Occipital lobe (tissue), 2 donors: ENCODE results near the gene LRMDA. TPM values are rescaled to one million over a fixed set of nuclear protein-coding genes. Genes with fewer than 3 reads are reported as not detected.

Experiments
- DNase-seq: peaks from one replicate; lab custom pipeline; 2025; lab: John Stamatoyannopoulos, UW
- total RNA-seq: library from RNA; depleted of rRNA; stranded (reverse); fragments of >200 nt; gene quantifications from one replicate; pipeline ENCODE4 v1.2.3, GENCODE V29; 2014

LRMDA gene
- total RNA-seq, 1 donor from 2014 or later = 0.62 TPM

DNA sequence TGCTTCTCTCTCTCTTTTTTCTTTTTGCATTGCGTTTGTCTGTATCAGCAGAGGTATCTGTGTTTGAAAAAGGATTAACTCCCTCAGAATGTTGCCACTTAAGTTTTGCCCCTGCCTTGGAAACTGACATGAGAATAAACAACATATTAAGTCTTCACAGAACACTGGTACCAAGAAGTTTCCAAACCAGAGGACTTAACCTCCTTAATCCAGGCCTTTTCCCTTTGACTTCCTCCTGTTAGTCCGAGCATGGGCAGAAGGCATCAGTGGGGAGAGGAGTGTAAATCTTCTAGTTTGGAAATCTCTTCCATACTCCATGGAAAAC is 681.4 kb downstream of the LRMDA start:
- DNase-seq = no peak

DNA sequence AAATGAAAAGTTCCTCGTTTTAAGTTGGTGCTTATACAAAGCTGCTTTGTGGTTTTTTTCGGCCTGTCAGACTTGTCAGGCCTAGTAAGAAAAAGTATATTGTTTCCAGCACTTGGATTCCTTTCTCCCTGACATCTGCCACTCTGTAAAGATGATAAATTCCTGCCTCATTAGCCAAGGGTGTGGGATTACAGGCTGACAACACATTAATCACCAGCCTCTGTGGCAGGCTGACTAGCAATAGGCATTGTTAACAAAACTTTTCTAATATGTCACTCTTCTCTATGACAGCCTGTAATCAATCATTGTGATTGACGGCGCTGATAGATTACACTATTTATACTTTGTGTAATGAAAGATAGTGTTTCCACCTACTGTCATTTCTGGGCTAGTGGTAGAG is 682.5 kb downstream of the LRMDA start:
- no peak for DNase-seq

- DNase-seq = no peak
Measured at GRCh38 chr10:76114581-76115001, 683.2 kb downstream of the LRMDA start.

DNA sequence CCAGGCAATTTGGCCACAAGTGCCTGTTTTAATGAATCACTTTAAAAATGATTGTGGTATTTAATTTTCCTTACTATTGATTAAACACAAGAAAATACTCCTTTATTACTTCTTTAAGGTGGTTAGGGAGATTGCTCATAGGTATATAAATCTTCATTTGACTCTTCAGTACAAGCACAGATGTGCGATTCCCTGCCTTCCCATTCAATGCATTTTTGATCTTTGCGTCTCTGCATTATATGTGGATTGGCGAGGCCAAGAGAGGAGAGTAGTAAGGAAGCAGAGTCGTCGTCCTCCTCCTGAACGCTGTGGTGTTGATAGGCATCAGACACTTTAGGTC is 683.7 kb downstream of the LRMDA start:
- no peak for DNase-seq

DNA sequence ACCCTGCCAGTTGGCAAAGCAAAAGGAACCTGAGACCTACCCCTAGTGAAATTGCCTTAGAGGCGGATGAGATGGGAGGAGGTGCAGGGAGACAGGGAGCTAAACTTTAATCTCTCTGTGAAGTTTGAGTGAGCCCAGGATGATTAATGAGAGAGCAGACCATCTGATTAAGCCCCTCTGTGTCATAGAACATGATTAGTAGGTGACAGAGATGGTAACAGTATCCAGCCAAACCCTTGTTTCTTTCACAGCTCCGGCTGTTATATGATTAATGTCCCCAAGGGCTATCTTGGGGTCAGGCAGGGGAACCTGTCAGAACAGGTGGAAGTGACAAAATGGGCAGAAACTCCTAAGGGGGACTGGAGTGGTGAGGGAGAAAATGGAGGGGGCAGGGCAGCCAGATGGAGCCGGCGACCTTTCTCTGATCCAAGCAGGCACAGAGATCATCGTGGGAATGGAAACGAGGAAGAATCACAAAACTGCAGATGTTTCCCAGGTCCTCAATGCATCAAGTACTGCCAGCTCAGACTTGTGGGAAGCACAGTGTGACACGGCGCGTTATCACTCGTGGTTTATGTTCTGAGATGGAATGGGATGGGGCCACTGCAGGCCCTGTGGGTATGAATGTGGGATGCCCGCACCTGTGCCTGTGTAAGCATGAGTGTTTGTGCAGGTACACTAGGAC is 684.2 kb downstream of the LRMDA start:
- DNase-seq = no peak

DNA sequence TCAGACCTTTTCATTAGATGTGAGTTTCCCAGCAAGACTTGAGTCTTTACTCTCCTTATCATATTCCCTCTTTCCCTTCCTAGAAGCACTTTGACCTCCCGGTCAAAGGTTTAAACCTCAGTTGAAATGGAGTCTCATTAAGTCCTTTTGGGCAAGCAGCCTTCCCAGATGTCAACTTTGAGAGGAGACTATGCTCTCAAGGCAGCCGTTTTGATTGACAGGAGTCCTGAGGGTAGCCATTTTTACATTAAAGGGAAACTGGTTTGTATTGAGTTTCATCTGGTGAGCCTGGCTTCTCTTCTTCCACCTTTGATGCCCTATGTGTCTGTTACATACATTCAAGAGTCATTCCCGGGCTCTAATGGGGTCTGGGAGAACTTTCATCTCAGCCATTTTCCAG is 685.1 kb downstream of the LRMDA start:
- no peak for DNase-seq

- no peak for DNase-seq
Measured at GRCh38 chr10:76117949-76118348, 686.5 kb downstream of the LRMDA start.

DNA sequence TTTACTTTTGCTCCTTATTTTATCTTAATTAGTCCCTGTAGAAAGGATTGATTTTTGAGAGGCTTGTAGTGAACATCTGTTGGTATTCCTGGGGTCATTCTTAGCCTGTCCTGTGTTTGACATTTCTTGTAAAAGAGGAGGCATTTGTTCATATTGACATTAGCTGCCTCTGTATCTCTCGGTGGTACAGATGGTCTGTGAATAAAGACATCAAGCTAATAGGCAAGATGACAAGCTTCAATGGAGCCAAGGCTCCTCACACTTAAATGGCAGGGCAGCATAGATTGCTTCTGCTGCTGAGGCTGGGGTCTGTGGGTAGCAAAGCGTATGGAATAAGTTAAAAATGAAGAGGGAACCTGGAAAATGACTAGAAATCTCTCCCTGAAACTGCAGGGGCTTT is 687.6 kb downstream of the LRMDA start:
- DNase-seq = no peak

DNA sequence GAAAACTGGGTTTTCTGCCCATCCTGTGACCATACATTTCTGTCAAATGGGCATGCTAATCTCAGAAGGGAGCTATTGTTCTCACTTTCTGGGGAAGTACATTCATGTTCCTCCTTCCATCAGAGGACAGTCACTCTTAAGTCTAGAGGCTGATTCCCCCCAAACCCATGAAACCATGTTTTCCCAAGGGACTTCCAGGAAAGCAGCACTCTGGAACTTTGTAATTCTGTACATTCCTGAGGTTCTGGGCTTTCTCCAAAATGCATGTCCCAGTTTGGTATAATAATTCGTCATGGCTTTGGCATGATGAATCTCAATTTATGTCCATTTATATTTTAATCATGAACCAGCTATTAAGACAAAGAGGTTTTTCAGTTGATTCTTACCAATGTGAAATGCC is 688.1 kb downstream of the LRMDA start:
- DNase-seq = no peak

- no peak for DNase-seq
Measured at GRCh38 chr10:76122056-76122455, 690.6 kb downstream of the LRMDA start.

- DNase-seq = no peak
Measured at GRCh38 chr10:76124280-76124679, 692.9 kb downstream of the LRMDA start.

GRCh38 chr10:76125900-76126299 is 694.5 kb downstream of the LRMDA start:
- DNase-seq = no peak

GRCh38 chr10:76126607-76127527 is 695.4 kb downstream of the LRMDA start:
- no peak for DNase-seq

- DNase-seq = no peak
Measured at GRCh38 chr10:76127984-76128589, 696.7 kb downstream of the LRMDA start.

- DNase-seq = no peak
Measured at GRCh38 chr10:76129213-76129612, 697.8 kb downstream of the LRMDA start.

DNA sequence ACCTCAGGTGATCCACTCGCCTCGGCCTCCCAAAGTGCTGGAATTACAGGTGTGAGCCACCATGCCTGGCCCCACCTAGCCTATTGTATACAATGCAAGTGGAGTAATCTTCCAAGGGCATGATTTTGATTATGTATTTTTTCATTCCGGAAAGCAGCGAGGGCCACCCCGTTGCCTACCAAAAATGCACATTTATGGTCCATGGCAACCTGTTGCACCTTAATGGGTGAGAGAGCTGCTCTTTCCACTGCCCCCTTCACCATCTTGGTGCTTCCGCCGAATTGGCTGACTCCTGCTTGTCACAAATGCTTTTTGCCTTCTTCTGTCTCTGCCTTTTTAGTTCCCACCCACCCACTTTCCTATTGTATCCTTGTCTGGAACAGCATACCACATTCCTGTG is 699.5 kb downstream of the LRMDA start:
- DNase-seq = no peak

DNA sequence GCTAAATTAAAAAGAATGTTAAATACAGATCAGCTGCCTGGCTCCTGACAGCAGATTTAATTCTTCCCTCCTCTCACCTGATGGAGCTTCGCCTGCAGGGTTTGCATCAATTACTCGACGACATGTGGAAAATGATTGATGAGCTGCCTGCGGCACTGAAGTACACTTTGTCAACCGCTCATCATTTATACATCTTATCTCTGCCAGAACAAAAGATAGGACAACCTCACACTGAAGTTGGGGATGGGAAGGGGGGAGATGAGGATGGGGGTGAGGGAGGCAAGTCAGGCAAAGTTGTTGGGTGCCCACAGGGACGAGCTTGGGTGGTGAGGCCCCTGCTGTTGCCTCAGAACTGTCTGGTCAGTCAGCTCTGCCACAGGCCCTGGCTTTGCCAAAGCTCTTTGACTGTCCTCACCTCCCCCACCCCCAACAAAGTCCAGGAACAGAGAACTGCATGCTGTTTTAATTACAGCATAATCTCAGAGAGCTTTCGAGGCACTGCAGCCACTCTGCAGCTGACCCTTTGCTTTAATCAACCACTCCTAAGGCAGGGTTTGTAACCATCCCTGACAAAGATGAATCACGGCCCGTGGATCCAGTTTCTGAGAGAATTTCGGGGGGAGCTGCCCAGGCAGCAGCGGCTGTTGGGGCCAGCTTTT is 702.3 kb downstream of the LRMDA start:
- DNase-seq = no peak

DNA sequence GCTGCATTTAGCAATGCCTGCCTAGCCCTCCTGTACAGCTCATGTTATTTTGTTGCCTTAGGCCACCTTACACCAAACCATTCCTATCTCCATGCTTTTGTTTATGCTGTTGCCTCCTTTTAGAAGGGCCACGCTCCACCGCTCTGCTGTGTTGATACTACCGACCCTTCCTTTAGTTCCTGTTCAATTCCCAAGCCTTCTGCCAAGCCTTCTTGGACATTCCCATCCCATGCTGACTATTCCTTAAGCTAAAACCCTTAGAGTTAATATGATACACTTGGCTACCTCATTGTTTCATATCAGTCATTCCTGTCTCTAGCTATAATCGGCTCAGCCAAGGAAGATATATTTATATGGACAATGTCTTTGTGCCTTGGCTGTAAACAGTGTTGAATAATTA is 705.5 kb downstream of the LRMDA start:
- no peak for DNase-seq

DNA sequence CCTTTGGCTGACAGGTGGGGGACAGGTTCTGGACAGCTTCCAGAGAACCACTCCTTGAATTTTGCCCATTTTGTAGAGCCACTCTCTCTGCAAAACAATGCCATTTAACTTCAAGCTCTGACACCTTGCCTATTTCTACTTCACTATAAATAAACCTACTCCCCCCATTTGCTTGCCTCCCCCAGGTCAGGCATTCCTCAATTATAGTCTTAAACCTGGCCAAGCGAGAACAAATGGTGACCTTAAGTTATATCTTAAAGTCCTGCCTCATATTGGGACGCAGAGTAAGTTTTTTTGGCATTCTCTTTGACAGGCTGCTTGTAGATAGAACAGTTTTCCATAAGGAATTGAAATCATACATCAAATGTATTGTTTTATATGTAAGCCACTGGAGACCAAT is 706.9 kb downstream of the LRMDA start:
- DNase-seq = no peak

- no peak for DNase-seq
Measured at GRCh38 chr10:76138906-76139305, 707.5 kb downstream of the LRMDA start.

DNA sequence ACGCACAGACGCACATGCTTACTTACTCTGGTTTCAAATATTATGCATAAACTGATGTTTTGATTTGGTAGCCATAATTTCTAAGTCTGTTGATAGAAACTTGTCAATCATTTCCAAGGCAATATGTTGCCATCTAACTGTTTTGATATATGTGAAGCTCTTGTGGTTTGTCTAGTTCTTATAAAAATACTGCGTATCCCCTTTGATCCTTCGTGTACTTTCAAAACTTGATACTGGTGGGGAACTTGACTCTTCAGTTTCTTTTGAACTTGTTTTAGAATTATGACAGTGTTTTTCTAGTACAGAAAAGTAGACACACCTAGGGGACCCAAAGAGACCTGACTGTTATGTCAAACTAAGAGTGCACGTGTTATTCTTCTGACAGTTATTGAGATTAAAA is 708.0 kb downstream of the LRMDA start:
- DNase-seq = no peak

DNA sequence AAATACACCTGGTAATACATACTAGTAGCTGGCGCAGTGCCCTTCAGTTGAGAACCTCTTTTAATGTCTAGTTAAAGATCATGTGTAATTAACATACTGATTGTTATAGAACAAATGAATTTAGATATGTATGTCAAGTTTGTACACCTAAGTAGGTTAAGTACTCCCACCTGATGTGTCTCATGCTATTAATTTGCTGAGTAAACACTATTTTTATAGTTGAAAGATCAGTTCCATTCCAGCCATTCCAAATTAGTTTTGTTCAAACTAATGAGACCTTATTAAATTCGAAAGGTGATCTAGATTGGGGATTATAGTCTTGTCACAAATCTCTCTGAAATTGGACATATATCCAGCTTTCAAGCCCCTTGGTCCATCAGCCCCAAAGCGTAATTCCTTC is 710.0 kb downstream of the LRMDA start:
- DNase-seq = no peak
